HG03354 (cell line): ENCODE measurements around the gene KCNJ18.
"Not testable (repeated sequence)": the region's sequence is repeated elsewhere in the genome, so short reads cannot be mapped to it uniquely, and the experiment has no call there.

ENCODE experiments used
- ATAC-seq: cut with Tn5 transposase; IDR thresholded peaks from one replicate; pipeline ENCODE4 v1.9.1; 2021; ENCODE audit warnings: mild to moderate bottlenecking; ENCODE audit not compliant: unreplicated experiment, poor library complexity, severe bottlenecking

The KCNJ18 gene

GRCh38 chr17:21691883-21692703, at the start of gene KCNJ18:
TSS of gene KCNJ18 (plus strand) at chr17:21692523. CDS start at chr17:21702787, 10,264 bp downstream.
- ATAC-seq, result not testable (repeated sequence)

- ATAC-seq, result not testable (repeated sequence)
Measured at GRCh38 chr17:21648125-21648524, 44.2 kb upstream of the KCNJ18 start.

DNA sequence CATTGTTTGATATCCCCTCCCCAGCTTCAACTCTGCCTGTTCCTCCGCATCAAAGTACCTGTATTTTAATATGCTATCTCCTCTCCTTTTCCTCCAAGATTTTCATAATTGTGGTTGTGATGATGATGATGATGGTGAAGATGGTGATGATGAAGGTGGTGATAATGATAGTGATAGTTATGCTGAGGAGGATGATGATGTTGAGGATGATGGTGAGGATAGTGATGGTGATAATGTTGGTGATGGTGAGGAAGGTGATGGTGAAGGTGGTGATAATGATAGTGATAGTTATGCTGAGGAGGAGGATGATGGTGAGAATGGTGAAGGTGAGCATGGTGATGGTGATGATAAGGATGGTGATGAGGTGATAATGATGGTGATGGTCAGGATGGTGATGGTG, 42.3 kb upstream of the KCNJ18 start:
- ATAC-seq, result not testable (repeated sequence)

GRCh38 chr17:21652049-21652448, 40.3 kb upstream of the KCNJ18 start:
- ATAC-seq, result not testable (repeated sequence)

DNA sequence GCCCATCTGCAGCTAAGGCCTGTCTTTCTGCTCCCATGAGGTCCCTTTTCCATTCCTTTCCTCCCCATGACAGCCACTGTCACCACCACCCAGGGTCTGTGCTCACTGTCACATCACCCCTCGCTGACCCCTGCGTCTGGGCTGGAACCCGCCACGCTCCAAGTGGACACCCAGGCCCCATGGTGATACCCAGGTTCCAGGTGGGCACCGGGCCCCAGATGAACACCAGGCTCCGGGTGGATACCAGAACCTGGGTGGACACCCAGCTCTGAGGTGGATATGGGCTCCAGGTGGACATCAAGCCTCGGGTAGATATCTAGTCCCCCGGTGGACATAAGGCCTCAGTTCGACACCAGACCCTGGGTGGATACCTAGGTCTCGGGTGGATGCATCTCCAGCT, 39.1 kb upstream of the KCNJ18 start:
- ATAC-seq, result not testable (repeated sequence)

GRCh38 chr17:21656518-21657309, 35.6 kb upstream of the KCNJ18 start:
- not testable (repeated sequence) for ATAC-seq

- ATAC-seq, result not testable (repeated sequence)
Measured at GRCh38 chr17:21659635-21660034, 32.7 kb upstream of the KCNJ18 start.

DNA sequence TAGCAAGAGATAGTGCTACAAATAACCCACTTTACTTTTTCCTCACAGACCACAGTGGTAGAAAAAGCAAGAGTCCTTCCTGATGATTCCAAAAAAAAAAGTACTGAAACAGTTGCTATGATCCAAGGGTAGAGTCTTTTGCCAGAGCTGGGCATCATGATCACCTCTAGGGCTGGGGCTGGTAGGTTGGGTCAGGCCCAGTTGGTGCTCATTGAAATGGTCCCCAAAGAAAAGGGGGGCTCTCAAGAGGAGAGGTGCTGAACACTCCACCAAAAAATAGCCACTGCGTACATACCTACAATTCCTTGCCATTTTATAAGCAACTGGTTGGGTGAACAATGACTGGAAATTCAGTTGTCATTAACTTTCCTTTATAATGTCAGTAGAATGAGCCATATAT, 30.9 kb upstream of the KCNJ18 start:
- ATAC-seq, result not testable (repeated sequence)

- not testable (repeated sequence) for ATAC-seq
Measured at GRCh38 chr17:21663166-21663565, 29.2 kb upstream of the KCNJ18 start.

DNA sequence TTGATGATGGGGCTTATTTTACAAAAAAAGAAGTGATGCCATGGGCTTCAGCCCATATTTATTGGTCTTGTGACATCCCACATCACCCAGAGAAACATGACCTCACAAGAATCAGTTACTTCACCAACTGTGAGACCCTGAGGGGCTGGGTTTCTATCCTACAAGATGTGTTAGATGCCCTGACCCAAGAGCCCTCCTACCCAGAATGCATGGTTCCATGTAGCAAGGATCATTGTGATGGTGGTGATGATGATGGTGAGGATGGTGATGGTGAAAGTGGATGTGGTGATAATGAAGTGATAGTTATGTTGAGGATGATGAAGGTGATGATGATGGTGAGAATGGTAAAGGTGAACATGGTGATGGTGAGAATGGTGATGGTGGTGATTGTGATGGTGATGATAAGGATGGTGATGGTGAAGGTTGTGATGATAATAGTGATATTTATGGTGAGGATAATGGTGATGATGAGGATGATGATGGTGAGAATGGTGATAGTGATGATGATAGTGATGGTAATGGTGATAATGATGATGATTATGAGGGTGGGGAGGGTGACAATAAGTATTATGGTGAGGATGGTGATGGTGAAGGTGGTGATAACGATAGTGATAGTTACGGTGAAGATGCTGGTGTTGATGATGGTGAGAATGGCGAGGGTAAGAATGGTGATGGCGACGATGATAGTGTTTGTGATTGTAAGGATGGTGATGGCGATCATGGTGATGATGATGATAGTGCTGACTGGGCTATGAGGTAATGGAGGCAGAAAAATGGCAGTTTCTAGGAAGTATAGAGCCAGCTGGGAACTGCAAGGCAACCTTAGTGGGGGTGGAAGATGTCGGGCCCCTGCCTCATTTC, 28.5 kb upstream of the KCNJ18 start:
- not testable (repeated sequence) for ATAC-seq

- ATAC-seq, result not testable (repeated sequence)
Measured at GRCh38 chr17:21665171-21665570, 27.2 kb upstream of the KCNJ18 start.

GRCh38 chr17:21665935-21666493, 26.3 kb upstream of the KCNJ18 start:
- not testable (repeated sequence) for ATAC-seq

DNA sequence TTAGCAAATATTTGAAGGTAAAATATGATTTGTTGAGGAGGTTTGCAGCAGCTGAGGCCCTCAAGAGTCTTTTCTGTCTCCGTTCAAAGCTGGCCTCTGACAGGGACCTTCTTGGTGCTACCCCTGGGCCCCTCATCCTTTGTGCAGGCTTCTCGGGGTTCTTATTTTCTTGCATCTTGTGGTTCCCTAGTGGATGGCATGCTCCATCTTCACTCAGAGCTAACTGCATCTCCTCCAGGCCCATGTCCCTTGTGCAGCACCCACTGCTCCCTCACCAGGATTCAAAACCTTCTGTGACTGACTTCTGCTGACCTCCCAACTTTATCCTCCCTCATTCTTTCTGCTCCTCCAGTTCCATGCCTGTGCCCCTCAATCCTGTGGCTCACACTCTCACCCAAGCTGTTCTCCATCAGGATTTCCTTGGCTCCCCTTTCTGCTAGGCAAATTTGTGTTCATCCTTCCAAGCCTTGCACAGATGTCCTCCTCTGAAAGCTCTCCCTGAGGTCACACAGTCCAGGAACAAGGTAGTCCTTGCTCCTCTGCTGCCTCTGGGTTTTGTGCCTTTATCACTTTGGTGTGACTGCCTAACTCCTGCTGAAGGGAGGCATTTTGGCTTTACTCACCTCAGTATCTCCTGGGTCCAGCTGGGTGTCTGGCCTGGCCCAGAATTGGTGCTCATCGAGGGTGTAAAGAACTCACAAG, 25.5 kb upstream of the KCNJ18 start:
- not testable (repeated sequence) for ATAC-seq

- ATAC-seq, result not testable (repeated sequence)
Measured at GRCh38 chr17:21667413-21668117, 24.8 kb upstream of the KCNJ18 start.

- ATAC-seq, result not testable (repeated sequence)
Measured at GRCh38 chr17:21668118-21668488, 24.2 kb upstream of the KCNJ18 start.

DNA sequence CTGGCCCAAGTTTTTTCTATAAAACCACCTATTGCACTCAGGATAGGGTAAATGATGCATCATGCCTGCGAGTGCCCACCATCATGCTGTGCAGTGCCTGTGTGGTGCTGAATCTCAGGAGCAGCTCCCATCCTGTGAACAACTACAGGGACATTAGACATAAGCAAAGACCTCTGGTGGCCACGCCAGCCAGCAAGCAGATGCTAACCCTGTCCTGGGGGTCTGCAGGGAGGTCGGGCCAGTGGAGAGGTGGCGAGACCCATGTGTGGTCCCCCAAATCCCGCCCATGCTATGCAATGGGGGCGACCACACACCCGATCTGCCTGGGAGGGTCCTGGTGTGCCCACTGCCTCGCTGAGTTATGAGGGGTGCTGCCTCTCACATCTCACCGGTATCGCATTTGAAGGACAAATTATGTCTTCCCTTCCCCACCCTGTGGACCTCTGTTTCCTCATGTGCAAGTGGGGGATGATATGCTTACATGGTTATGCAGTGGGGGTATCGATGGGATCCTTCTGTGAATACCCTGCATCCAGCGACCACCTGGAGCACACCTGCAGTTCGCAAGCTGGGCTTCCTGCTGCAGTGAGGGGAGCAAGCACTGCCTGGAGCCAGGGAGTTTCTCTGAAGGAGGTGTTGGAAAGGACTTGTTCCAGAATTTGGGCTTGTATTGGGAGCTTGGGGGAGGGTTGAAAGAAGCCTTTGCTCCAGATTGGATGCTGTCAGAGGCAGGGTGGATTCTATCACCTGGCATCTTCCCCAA, 23.4 kb upstream of the KCNJ18 start:
- ATAC-seq, result not testable (repeated sequence)

GRCh38 chr17:21669616-21670360, 22.5 kb upstream of the KCNJ18 start:
- not testable (repeated sequence) for ATAC-seq
